ENCODE results near the gene DCHS2.

The DCHS2 gene

DNA sequence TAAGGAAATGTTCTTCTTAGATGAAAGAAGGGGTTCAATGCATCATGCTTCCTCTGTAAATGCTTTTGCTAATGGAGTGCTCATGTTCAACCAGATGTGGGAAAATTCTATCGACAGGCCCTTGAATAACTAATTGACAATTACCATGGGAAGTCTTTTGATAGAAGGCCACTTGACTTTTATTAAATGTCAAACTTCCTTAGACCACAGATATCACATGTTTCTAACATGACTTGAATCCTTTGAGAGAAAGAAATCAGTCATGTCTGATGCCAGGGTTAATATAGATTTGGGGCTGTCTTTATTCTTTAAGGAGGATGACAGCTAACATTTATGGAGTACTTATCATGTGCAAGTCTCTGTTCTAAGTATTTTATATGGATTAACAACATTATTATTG lies 280.1 kb downstream of the DCHS2 start:
- H3K4me2 ChIP-seq = no peak overlapping the region
- TF ChIP-seq Cebpa-rat (IDR thresholded peaks at IDR 0.05) = no peak
- no peak overlapping the region for H3K4me3 ChIP-seq
- no peaks in the 10 kb centered on the region for H3K9me3 ChIP-seq (replicated peaks in 1 of 11)
- no peaks in the 10 kb centered on the region for H3K4me1 ChIP-seq
- no peaks in the 10 kb centered on the region for H3K36me3 ChIP-seq
- H3K27ac ChIP-seq = no peak overlapping the region
- no peaks in the 10 kb centered on the region for H3K27me3 ChIP-seq
- no peaks in the 10 kb centered on the region for H4K20me1 ChIP-seq
- H3K9ac ChIP-seq = no peak overlapping the region

DNA sequence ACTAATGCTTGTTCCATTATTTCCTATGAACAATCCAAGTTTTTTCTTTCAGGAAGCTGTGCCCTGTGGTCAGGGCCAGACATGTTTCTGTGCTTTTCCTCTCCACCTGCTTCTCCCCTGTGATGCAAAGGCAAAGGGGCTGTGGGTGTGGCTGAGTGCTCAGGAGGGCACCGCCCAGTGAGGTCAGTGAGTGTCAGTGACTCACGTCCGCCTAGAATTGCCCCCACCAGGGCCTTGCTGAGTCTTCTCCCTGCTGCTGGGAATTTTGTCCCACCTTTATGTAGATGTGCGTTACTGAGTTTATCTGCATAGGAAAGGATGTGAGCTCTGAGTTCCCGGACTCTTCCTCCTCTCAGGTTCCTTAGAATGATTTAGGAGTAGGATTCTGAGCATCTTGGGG lies 283.2 kb downstream of the DCHS2 start:
- no peak overlapping the region for H3K9ac ChIP-seq
- no peak for TF ChIP-seq Cebpa-rat (IDR thresholded peaks at IDR 0.05)

DNA sequence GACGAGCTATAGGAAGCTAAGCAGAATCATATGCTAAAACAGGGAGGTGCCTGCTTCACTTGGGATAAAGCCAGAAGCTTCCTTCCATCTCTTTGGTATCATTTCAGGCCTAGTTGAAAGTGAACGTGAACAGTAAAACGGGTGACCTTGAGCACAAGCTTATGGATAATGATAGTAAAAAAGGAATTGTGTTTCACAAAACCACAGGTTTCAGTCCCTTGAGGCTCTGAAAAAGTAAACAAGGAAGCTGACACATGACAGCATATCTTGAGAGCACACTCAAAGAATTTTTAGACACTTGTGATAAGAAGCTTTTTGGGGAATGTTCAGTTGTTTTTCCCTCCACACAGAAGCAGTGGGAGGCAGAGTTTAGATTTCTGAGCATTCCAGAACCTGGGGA lies 286.1 kb downstream of the DCHS2 start:
- no peaks in the 10 kb centered on the region for H3K27me3 ChIP-seq
- H3K9me3 ChIP-seq (replicated peaks in 1 of 11) = no peaks in the 10 kb centered on the region
- peak overlapping the region in 8 of 11 experiments; percentile 8 to 65 (median 46); a peak in 14 of 22 replicates for H3K27ac ChIP-seq
- no peak overlapping the region for H3K4me3 ChIP-seq
- H3K4me1 ChIP-seq = peaks cover 9 to 15% (median 12%) of the 10 kb centered on the region in 10 experiments
- H4K20me1 ChIP-seq = no peaks in the 10 kb centered on the region
- no peak for TF ChIP-seq Cebpa-rat (IDR thresholded peaks at IDR 0.05)
- peak overlapping the region; percentile 24 to 64 (median 53) for H3K4me2 ChIP-seq
- H3K36me3 ChIP-seq = no peaks in the 10 kb centered on the region
- peak overlapping the region in 8 of 11 experiments; percentile 1 to 53 (median 24); a peak in 9 of 22 replicates for H3K9ac ChIP-seq

More for the DNA sequence above, 283.2 kb downstream of the DCHS2 start:
- no peaks in the 10 kb centered on the region for H4K20me1 ChIP-seq
- H3K27me3 ChIP-seq = no peaks in the 10 kb centered on the region
- H3K36me3 ChIP-seq = no peaks in the 10 kb centered on the region
- H3K4me1 ChIP-seq = peaks cover 9 to 15% (median 12%) of the 10 kb centered on the region in 10 experiments
- no peak overlapping the region for H3K4me3 ChIP-seq
- H3K9me3 ChIP-seq (replicated peaks in 1 of 11) = no peaks in the 10 kb centered on the region
- no peak overlapping the region for H3K27ac ChIP-seq
- no peak overlapping the region for H3K4me2 ChIP-seq

DNA sequence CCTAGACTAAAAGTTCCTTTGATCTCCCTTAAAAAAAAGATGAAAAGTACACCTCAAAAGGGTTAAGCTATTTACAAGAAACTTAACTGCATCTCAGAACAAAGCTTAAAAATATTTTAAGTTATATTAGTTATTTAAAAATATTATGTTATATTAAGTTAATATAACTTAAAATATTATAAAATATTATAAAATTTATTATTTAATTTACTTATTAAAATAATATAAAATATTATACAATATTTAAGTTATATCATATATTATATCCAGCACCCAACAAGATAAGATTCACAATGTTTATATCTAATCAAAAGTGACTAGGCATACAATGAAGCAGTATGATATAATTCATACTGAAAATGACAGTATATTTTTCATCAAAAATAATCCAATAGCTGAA lies 296.9 kb downstream of the DCHS2 start:
- Histone ChIP-seq H3K4me3 (no peak overlapping the region), H3K9ac (no peak overlapping the region), H3K27ac (no peak overlapping the region), H3K9me3 (replicated peaks in 1 of 11) (peaks cover 0 to 12% (median 7%) of the 10 kb centered on the region in 11 experiments; a peak in 10 of 22 replicates), H3K4me1 (peaks cover 0 to 5% (median 0%) of the 10 kb centered on the region in 10 experiments; a peak in 2 of 20 replicates), H3K36me3 (no peaks in the 10 kb centered on the region), H4K20me1 (no peaks in the 10 kb centered on the region), H3K4me2 (no peak overlapping the region), H3K27me3 (no peaks in the 10 kb centered on the region)
- no peak for TF ChIP-seq Cebpa-rat (IDR thresholded peaks at IDR 0.05)

DNA sequence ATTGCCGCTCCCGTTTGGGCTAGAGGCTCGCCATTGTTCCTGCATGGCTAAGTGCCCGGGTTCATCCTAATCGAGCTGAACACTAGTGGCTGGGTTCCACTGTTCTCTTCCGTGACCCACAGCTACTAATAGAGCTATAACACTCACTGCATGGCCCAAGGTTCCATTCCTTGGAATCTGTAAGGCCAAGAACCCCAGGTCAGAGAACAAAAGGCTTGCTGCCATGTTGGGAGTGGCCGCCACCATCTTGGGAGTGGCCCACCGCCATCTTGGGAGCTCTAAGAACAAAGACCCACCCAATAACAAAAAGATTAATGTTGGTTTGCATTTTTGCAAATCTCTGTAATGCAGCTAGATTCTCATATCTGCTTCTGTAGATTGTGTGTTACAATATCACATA lies 299.0 kb downstream of the DCHS2 start:
- Histone ChIP-seq H3K4me3 (no peak overlapping the region), H3K9me3 (replicated peaks in 1 of 11) (peaks cover 0 to 12% (median 7%) of the 10 kb centered on the region in 11 experiments; a peak in 10 of 22 replicates), H3K4me1 (peaks cover 0 to 13% (median 0%) of the 10 kb centered on the region in 10 experiments; a peak in 3 of 20 replicates), H3K36me3 (no peaks in the 10 kb centered on the region), H3K27ac (no peak overlapping the region), H3K9ac (no peak overlapping the region), H4K20me1 (no peaks in the 10 kb centered on the region), H3K27me3 (no peaks in the 10 kb centered on the region), H3K4me2 (no peak overlapping the region)
- no peak for TF ChIP-seq Cebpa-rat (IDR thresholded peaks at IDR 0.05)

DNA sequence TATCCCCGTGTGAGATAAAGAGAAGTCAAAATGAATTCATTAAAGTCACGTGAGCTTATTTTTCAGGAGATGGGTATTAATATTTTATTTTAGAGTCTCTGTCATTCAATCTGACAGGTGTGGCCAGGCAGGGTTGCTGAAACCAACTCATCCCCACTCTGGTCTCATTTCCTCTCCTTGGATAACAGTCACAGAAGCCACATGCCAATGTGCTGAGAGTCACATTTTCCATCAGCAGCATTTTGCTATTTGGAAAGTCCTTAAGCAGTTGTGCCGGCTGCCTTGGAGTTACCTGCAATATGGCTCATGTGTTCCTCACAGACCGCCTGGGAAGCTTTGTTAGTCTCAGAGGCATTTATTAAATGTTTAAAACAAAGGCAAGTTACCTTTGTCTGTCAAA lies 302.3 kb downstream of the DCHS2 start:
- Histone ChIP-seq H3K27ac (no peak overlapping the region), H3K36me3 (no peaks in the 10 kb centered on the region), H4K20me1 (no peaks in the 10 kb centered on the region), H3K4me2 (no peak overlapping the region), H3K4me1 (peaks cover 0 to 13% (median 0%) of the 10 kb centered on the region in 10 experiments; a peak in 3 of 20 replicates), H3K9ac (no peak overlapping the region), H3K9me3 (replicated peaks in 1 of 11) (no peaks in the 10 kb centered on the region), H3K4me3 (no peak overlapping the region), H3K27me3 (no peaks in the 10 kb centered on the region)
- no peak for TF ChIP-seq Cebpa-rat (IDR thresholded peaks at IDR 0.05)

DNA sequence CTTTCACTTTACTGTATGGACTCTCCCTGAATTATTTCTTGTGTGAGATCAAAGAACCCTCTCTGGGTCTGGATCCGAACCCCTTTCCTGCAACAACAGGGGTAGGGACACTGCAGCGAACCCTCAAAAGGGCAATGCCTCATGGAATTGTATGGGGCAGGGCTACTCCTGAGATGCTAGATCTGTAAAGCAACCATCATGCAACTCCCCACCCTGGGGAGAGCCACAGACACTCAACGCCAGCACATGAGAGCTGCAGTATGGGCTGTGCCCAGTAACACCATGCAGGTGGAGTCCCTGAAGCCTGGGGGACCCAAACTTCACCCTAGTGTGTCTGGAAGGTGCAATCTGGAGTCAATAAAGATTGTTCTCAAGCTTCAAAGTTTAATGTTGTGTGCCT lies 304.7 kb downstream of the DCHS2 start:
- Histone ChIP-seq H3K9ac (no peak overlapping the region), H3K4me3 (no peak overlapping the region), H3K9me3 (replicated peaks in 1 of 11) (no peaks in the 10 kb centered on the region), H3K4me2 (no peak overlapping the region), H4K20me1 (no peaks in the 10 kb centered on the region), H3K27ac (no peak overlapping the region), H3K36me3 (no peaks in the 10 kb centered on the region), H3K27me3 (no peaks in the 10 kb centered on the region), H3K4me1 (peaks cover 0 to 13% (median 0%) of the 10 kb centered on the region in 10 experiments; a peak in 3 of 20 replicates)
- TF ChIP-seq Cebpa-rat (IDR thresholded peaks at IDR 0.05) = no peak

DNA sequence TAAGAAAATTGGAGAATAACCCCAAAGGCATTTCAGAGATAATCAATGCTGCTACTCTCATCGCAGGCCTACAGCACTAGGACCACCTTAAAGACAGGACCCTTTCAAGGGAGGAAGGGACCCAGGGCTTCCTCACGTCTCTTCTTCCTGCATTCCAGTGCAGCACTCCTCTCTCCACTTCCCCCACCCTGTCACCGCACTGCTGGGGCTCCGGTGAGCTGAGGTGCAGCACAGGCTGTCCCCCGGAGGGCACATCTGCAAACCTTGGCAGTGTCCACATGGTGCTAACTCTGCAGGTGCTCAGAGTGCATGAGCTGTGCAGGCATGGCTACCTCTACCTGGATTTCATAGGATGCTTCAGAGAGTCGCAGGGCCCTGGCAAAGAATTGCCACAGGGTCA lies 305.6 kb downstream of the DCHS2 start:
- no peaks in the 10 kb centered on the region for H3K27me3 ChIP-seq
- no peak overlapping the region for H3K27ac ChIP-seq
- no peak for TF ChIP-seq Cebpa-rat (IDR thresholded peaks at IDR 0.05)
- no peaks in the 10 kb centered on the region for H3K36me3 ChIP-seq
- no peaks in the 10 kb centered on the region for H4K20me1 ChIP-seq
- no peak overlapping the region for H3K9ac ChIP-seq
- H3K4me1 ChIP-seq = peaks cover 0 to 13% (median 0%) of the 10 kb centered on the region in 10 experiments; a peak in 3 of 20 replicates
- H3K4me2 ChIP-seq = no peak overlapping the region
- H3K4me3 ChIP-seq = no peak overlapping the region
- no peaks in the 10 kb centered on the region for H3K9me3 ChIP-seq (replicated peaks in 1 of 11)

DNA sequence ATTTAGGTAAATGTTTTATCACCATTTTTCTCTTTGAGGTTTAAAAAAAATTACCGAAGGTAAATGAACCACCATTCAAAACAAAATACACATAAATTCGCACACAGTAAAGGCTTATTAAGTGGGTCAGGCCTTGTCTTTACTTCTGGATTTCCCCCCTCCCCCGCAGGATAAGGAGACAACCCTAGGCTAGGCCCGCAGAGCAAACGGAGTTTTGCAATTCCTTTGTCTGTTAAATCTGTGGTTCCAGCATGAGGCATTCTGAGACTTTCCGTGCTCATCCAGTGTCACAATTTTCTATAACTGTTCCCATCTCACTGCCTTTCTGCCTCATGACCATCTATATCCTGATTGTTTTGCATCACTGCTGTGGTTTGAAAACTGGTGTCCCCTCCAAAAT lies 307.4 kb downstream of the DCHS2 start:
- Histone ChIP-seq H3K9ac (no peak overlapping the region), H3K9me3 (replicated peaks in 1 of 11) (no peaks in the 10 kb centered on the region), H3K36me3 (no peaks in the 10 kb centered on the region), H3K4me3 (no peak overlapping the region), H3K27ac (no peak overlapping the region), H3K4me1 (peaks cover 0 to 3% (median 0%) of the 10 kb centered on the region in 10 experiments; a peak in 3 of 20 replicates), H3K27me3 (no peaks in the 10 kb centered on the region), H4K20me1 (no peaks in the 10 kb centered on the region), H3K4me2 (no peak overlapping the region)
- no peak for TF ChIP-seq Cebpa-rat (IDR thresholded peaks at IDR 0.05)

DNA sequence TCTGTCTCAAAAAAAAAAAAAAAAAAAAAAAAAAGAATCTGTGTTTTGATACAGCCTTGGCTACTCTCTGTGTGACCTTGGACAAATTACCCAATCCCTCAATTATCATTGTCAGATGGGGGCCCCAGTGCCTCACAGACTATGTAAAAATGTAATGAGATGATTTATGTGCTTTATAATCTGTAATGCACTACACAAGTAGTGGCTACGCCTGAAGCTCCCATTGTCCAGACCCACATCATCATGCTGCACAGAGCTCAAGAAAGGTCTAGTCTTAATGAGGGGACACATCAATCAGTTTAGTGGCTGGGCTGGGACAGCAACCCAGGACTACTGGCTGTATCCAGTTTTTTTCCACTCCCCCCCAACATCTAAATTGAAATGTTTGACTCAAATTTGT lies 308.3 kb downstream of the DCHS2 start:
- Histone ChIP-seq H3K9ac (no peak overlapping the region), H3K4me2 (no peak overlapping the region), H3K4me1 (no peaks in the 10 kb centered on the region), H3K27ac (no peak overlapping the region), H3K27me3 (no peaks in the 10 kb centered on the region), H3K9me3 (replicated peaks in 1 of 11) (no peaks in the 10 kb centered on the region), H3K4me3 (no peak overlapping the region), H3K36me3 (no peaks in the 10 kb centered on the region), H4K20me1 (no peaks in the 10 kb centered on the region)
- TF ChIP-seq Cebpa-rat (IDR thresholded peaks at IDR 0.05) = no peak
